Activated naive CD8-positive, alpha-beta T cell treated with anti-CD3 and anti-CD28 coated beads for 36 hours (primary cell): ENCODE data around the gene SLC25A43. TPM values are rescaled to one million over a fixed set of nuclear protein-coding genes. Genes with fewer than 3 reads are reported as not detected.
A peak's percentile ranks its signal among the peaks of the same experiment; 100 is the strongest.
"Not testable (repeated sequence)": the region's sequence is repeated elsewhere in the genome, so short reads cannot be mapped to it uniquely, and the experiment has no call there.

Source experiments
- DNase-seq: peaks from one replicate; pipeline ENCODE4 v3.0.0; 2021
- H3K27ac Mint-ChIP-seq: one replicate; pipeline ENCODE4 v1.8.0; 2022; ENCODE audit warnings: mild to moderate bottlenecking, moderate library complexity, mixed read lengths
- H3K27me3 Mint-ChIP-seq: one replicate; pipeline ENCODE4 v1.8.0; 2022; ENCODE audit warnings: mild to moderate bottlenecking, mixed read lengths
- H3K36me3 Mint-ChIP-seq: one replicate; pipeline ENCODE4 v1.8.0; 2021; ENCODE audit warnings: mild to moderate bottlenecking, mixed read lengths
- H3K4me1 Mint-ChIP-seq: one replicate; pipeline ENCODE4 v1.8.0; 2021; ENCODE audit warnings: mixed read lengths
- H3K4me3 Mint-ChIP-seq: one replicate; pipeline ENCODE4 v1.8.0; 2022; ENCODE audit warnings: mild to moderate bottlenecking, moderate library complexity, mixed read lengths
- H3K9me3 Mint-ChIP-seq: one replicate; pipeline ENCODE4 v1.8.0; 2022; ENCODE audit warnings: mixed read lengths
- total RNA-seq, 2 experiments: library from RNA; stranded (reverse); gene quantifications; one replicate each; pipeline ENCODE4 v1.2.3, GENCODE V29; 2021

The SLC25A43 gene
- total RNA-seq, 2 experiments from 2014 or later = 4.9 to 5.9 TPM

DNA sequence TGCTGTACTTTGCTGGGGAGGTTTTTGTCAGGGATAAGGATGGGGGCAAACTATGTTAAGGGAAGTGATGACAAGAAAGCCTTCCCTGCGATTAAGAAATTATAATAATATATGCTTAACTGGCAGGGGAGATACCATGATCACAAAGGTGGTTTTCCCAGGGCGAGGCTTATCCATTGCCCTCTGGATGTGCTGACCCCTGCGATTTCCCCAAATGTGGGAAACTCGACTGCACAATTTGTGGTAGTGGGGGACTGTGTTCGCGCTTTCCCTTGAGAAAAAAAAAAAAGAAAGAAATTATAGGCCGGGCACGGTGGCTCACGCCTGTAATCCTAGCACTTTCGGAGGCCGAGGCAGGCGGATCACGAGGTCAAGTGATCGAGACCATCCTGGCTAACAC is 24.5 kb downstream of the SLC25A43 start:
- H3K4me1 Mint-ChIP-seq = peaks cover 18% of the 10 kb centered on the region
- no peak overlapping the region for H3K27ac Mint-ChIP-seq
- no peak for DNase-seq

DNA sequence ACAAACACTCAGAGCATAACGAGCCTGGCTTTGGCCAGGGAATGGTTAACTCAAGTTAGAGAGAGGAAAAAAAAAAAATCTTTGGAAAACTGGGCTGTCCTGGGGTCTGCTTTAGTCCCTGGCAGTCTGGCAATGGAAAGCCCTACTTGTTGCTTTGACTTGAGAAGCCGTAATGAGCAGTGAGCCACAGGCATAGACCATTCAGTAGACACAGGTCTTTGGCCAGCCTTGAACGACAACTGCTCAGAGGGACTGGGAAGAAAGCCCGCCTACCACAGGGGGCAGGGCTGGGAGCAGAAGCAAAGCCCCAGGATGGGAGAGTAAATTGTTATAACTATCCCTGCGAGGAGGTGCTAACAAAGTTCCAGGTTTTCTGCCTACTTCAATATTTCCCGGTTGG is 25.9 kb downstream of the SLC25A43 start:
- Mint-ChIP-seq H3K27me3 (no peaks in the 10 kb centered on the region), H3K27ac (no peak overlapping the region), H3K36me3 (peaks cover 2% of the 10 kb centered on the region), H3K4me3 (no peak overlapping the region), H3K9me3 (no peaks in the 10 kb centered on the region), H3K4me1 (peaks cover 18% of the 10 kb centered on the region)
- DNase-seq = no peak

More for the DNA sequence above, 24.5 kb downstream of the SLC25A43 start:
- H3K9me3 Mint-ChIP-seq = no peaks in the 10 kb centered on the region
- peaks cover 2% of the 10 kb centered on the region for H3K36me3 Mint-ChIP-seq
- H3K27me3 Mint-ChIP-seq = no peaks in the 10 kb centered on the region
- H3K4me3 Mint-ChIP-seq = no peak overlapping the region

DNA sequence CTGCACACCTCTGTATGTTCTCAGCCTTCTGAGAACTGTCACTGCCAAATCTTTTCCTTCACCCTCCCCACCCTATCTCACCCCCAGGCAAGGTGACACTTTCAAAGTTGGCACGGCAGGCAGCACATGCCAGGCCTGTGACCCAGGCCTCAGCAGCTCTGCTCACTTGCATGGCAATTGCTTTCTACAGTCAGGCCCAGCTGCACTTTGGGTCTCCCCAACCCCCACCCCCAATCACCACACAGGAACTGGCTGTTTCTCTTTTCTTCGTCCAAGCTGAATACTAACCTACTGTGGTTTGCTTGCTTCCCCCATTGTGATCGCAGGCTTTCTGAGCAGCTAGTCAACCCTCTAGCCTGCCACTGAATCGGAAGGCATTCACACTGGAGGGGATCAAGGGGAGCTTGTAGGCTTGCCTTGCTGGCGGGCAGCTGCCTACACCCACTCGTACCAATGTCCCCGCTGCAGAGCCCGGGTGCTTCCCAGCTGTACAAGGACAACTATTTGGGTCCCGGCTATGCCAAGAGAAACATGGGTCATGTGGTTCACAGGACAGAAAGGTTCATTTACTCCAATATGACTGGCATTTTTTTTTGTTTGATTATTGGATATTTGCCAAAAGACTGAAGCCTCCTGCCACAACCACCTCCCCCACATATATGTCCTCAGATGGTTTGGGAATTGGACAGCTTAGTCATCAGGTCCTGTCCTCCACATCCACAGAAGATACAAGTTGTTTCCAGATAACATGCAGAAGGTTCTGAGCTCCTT is 28.1 kb downstream of the SLC25A43 start:
- peak; percentile 0 for DNase-seq
- no peak overlapping the region for H3K4me3 Mint-ChIP-seq
- H3K36me3 Mint-ChIP-seq = peaks cover under 1% of the 10 kb centered on the region
- H3K9me3 Mint-ChIP-seq = no peaks in the 10 kb centered on the region
- H3K4me1 Mint-ChIP-seq = peaks cover 18% of the 10 kb centered on the region
- H3K27ac Mint-ChIP-seq = no peak overlapping the region
- H3K27me3 Mint-ChIP-seq = no peaks in the 10 kb centered on the region

DNA sequence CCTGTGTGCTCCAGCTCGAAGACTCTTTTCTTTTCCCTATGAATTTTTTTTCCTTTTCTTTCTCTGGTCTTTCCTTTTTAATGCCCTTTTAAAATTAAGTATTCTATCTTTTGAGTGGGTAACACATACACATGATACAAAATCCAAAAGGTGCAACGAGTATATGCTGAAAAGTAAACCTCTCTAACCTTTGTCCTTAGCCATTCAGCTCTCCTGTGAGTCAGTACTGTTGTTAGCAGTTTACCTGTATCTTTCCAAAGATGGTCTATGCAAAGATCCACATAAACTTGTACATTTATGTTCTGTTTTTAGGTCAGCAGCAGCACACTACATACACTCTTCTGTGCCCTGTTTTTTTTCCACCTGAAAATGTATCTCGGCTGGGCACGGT is 28.7 kb downstream of the SLC25A43 start:
- H3K9me3 Mint-ChIP-seq = no peaks in the 10 kb centered on the region
- H3K4me3 Mint-ChIP-seq = no peak overlapping the region
- no peak for DNase-seq
- no peaks in the 10 kb centered on the region for H3K36me3 Mint-ChIP-seq
- no peaks in the 10 kb centered on the region for H3K27me3 Mint-ChIP-seq
- peaks cover 18% of the 10 kb centered on the region for H3K4me1 Mint-ChIP-seq
- no peak overlapping the region for H3K27ac Mint-ChIP-seq

DNA sequence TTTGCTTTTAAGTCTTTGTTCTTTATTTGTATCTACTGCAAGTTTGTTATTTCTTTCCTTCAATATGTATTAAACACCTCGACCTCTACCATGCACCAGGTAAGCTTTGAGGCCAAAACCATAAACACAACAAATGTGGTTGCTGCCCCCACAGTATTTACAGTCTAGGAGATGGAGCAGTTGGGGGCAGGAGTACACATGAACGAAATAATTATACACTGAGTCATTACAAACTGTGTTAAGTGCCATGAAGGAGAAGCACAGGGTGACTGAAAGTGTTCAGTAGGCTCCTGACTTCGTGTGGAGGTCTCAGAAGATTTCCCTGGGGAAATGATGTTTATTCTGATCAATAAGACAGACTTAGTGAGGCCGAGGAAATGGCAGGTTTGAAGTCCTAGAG is 30.3 kb downstream of the SLC25A43 start:
- Mint-ChIP-seq H3K9me3 (no peaks in the 10 kb centered on the region), H3K4me3 (no peak overlapping the region), H3K27me3 (no peaks in the 10 kb centered on the region), H3K27ac (no peak overlapping the region), H3K36me3 (peaks cover 8% of the 10 kb centered on the region), H3K4me1 (peaks cover 18% of the 10 kb centered on the region)
- no peak for DNase-seq

DNA sequence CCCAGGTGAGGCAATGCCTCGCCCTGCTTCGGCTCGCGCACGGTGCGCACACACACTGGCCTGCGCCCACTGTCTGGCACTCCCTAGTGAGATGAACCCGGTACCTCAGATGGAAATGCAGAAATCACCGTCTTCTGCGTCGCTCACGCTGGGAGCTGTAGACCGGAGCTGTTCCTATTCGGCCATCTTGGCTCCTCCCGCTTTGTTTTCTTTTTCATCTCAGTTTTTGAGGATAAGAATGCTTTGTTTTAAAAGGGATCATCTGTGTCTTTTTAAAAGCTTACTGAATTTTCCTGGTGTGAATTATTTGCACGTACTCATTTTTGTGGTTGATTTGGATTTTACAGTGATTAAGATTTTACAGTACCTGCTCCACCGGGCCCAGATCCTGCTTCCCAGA is 42.2 kb downstream of the SLC25A43 start:
- H3K27ac Mint-ChIP-seq, H3K9me3 Mint-ChIP-seq, H3K27me3 Mint-ChIP-seq, H3K36me3 Mint-ChIP-seq, H3K4me3 Mint-ChIP-seq, DNase-seq, H3K4me1 Mint-ChIP-seq: not testable (repeated sequence)

DNA sequence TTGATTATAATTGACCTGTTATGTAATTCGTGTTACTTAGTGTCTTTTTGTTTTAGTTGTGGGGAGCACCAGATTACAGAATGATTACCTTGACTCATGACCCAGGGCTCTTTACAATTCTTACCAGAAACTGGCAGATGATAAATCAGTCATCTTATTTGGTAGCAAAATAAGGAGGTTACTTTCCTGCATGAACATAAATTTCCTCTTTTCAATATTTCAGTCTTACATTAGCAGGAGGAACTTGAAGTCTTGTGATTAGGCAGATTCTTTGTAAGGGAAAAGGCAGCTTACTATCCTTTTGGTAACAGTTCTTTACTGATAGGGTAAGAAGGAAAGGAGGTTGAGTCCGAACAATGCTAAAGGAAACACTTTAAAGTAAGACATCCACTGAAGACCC is 43.1 kb downstream of the SLC25A43 start:
- no peaks in the 10 kb centered on the region for H3K9me3 Mint-ChIP-seq
- no peak overlapping the region for H3K4me3 Mint-ChIP-seq
- H3K27ac Mint-ChIP-seq = no peak overlapping the region
- DNase-seq = no peak
- H3K4me1 Mint-ChIP-seq = no peaks in the 10 kb centered on the region
- H3K27me3 Mint-ChIP-seq = no peaks in the 10 kb centered on the region
- no peaks in the 10 kb centered on the region for H3K36me3 Mint-ChIP-seq

DNA sequence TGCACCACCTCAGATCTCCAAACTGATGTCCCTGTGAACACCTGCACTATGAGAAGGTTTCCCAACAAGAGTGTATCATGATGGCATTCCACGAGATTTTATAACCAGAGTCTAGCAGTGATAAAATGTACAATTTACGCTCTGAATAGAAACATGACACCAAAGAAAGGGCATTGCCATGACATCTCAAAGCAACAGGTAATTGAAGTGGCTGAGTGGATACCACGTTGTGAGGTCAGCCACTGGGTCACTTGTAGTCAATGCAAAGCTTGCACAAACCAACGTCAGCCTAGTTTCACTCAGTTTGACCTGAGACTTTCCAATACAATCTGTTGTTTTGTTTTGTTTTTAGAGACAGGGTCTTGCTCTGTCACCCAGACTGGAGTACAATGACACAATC is 54.1 kb downstream of the SLC25A43 start:
- Mint-ChIP-seq H3K4me3 (no peak overlapping the region), H3K27me3 (no peaks in the 10 kb centered on the region), H3K27ac (no peak overlapping the region), H3K4me1 (no peaks in the 10 kb centered on the region), H3K36me3 (peaks cover 1% of the 10 kb centered on the region), H3K9me3 (no peaks in the 10 kb centered on the region)
- no peak for DNase-seq

DNA sequence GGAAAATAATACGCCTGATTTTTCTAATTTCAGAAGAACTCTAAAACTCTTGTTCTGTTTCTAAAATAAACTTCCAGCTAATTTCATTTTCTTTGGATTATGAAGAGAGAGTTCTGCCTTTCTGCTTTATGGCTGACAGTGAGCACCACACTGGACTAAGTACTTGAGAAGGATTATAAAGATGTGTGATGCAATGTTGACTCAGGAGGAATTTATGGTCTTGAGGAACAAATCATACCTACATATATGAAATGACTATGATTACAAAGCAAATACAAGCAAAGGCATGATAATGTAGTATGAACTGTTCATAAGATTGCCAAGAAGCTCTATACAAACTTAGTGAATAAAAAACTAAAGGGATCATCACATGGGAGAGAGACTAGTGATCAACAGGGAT is 56.1 kb downstream of the SLC25A43 start:
- Mint-ChIP-seq H3K4me1 (no peaks in the 10 kb centered on the region), H3K9me3 (no peaks in the 10 kb centered on the region), H3K27ac (no peak overlapping the region), H3K36me3 (peaks cover 1% of the 10 kb centered on the region), H3K27me3 (no peaks in the 10 kb centered on the region), H3K4me3 (no peak overlapping the region)
- no peak for DNase-seq

DNA sequence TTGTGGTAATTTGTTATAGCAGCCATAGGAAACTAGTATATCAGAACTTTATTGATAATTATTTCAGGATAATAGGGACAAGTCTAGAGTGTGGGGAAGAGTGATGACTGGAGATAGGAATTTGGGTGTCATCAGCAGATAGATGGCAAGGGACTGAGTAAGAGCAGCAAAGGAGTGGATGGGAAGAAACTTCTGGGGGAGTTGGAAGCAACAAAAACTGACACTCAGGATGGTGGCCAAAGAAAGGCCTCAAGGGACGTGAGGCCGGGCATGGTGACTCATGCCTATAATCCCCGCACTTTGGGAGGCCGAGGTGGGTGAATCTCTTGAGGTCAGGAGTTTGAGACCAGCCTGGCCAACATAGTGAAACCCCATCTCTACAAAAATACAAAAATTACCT is 60.0 kb downstream of the SLC25A43 start:
- Mint-ChIP-seq H3K4me1 (no peaks in the 10 kb centered on the region), H3K27ac (no peak overlapping the region), H3K27me3 (no peaks in the 10 kb centered on the region), H3K36me3 (peaks cover 1% of the 10 kb centered on the region), H3K9me3 (no peaks in the 10 kb centered on the region), H3K4me3 (no peak overlapping the region)
- DNase-seq = no peak

DNA sequence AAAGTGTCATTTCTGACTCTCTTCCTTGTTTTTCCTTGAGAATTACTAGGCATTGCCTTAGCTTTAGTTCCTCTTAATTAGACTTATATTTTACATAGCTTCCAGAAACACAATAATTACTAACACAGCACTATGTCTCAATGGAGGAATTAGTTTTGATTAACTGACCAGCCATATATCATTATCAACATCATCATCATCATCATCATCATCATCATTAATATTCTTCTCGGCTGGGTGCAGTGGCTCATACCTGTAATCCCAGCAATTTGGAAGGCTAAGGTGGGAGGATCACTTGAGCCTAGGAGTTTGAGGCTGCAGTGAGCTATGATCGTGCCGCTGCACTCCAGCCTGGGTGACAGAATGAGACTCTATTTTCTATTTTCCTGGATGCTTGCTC is 66.4 kb downstream of the SLC25A43 start:
- Mint-ChIP-seq H3K27ac (no peak overlapping the region), H3K9me3 (no peaks in the 10 kb centered on the region)

DNA sequence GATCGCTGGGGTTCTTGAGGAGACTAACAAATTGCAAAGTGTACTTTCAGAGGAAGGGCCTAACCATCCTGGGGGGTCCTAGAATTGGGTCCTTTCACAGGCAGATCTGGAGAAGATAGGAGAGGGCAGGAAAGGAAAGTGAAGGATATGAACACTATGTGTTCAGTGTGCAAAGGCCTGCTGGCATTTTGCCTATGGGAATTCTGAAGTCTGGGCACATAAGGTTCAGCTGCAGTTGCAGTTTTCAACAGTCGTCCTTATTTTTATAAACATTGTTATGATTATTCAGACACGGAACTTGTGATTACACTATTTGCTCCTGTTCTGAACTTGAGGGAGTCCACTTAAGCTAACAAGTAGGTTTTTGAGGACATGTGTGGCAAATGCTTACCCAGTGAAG is 67.8 kb downstream of the SLC25A43 start:
- Mint-ChIP-seq H3K9me3 (no peaks in the 10 kb centered on the region), H3K36me3 (peaks cover 18% of the 10 kb centered on the region), H3K4me3 (no peak overlapping the region), H3K4me1 (peaks cover 18% of the 10 kb centered on the region), H3K27ac (no peak overlapping the region), H3K27me3 (no peaks in the 10 kb centered on the region)
- DNase-seq = no peak

More for the DNA sequence above, 66.4 kb downstream of the SLC25A43 start:
- H3K36me3 Mint-ChIP-seq = peaks cover 16% of the 10 kb centered on the region
- DNase-seq = no peak
- H3K4me1 Mint-ChIP-seq = peaks cover 16% of the 10 kb centered on the region
- no peak overlapping the region for H3K4me3 Mint-ChIP-seq
- H3K27me3 Mint-ChIP-seq = no peaks in the 10 kb centered on the region

DNA sequence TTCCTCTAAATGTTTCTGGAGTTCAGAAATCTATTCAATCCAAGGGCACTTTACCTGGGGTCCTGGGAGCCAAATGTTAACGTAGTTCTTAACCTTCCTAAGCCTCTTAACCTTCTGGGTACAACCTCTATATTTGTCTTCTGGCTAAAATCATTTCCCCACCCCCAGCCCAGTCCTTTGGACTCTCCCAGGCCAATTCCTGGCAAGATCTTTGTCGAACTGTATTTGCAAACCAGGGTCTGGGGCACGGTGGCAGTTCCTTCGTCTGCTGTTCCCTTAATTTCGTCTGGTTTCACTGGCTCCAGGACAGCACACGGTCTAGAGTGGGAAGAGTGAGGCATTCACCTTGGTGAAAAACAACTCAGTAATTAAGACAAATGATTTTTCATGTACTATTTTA is 68.3 kb downstream of the SLC25A43 start:
- Mint-ChIP-seq H3K36me3 (peaks cover 18% of the 10 kb centered on the region), H3K4me3 (no peak overlapping the region), H3K27ac (no peak overlapping the region), H3K9me3 (no peaks in the 10 kb centered on the region), H3K27me3 (no peaks in the 10 kb centered on the region), H3K4me1 (peaks cover 18% of the 10 kb centered on the region)
- no peak for DNase-seq

DNA sequence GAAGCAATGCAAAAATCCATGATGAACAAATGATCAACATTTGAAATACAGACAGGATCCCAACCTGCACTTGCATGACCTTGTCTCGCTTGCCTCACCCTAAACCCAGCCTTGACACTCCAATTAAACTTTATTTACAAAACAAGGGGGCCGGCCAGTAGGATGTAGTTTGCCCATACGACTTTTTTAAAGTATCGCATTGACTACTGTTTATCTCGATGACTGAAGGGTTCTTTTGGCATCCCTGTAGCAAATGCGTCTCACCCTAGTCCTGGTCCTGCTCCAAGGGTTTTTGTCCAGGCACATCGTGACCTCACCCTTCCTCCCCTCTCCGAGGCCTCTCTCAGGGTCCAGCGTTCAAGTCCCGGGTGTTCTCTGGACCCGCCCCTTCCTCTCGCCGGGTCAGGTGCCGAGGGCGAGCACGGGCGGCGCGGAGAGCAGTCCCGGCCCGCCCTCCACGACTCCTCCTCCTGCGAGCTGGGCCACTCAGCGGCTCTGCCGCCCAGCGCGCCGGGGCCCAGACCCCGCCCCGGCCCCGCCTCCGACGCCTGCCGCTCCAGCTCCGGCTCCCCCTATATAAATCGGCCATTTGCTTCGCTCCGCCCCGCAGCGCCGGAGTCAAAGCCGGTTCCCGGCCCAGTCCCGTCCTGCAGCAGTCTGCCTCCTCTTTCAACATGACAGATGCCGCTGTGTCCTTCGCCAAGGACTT is 68.9 kb downstream of the SLC25A43 start, which contains the start of gene SLC25A5:
Gene SLC25A5, plus strand, starts transcription at position 603 of the 709 bp plus-strand sequence. Its CDS starts 72 bp downstream, at position 675.
- Mint-ChIP-seq H3K4me1 (peaks cover 18% of the 10 kb centered on the region), H3K4me3 (peak within 1 kb of the TSS; percentile 88), H3K9me3 (no peaks in the 10 kb centered on the region), H3K36me3 (peaks cover 18% of the 10 kb centered on the region), H3K27ac (peak within 1 kb of the TSS; percentile 93), H3K27me3 (no peaks in the 10 kb centered on the region)
- peak; percentile 88 for DNase-seq

DNA sequence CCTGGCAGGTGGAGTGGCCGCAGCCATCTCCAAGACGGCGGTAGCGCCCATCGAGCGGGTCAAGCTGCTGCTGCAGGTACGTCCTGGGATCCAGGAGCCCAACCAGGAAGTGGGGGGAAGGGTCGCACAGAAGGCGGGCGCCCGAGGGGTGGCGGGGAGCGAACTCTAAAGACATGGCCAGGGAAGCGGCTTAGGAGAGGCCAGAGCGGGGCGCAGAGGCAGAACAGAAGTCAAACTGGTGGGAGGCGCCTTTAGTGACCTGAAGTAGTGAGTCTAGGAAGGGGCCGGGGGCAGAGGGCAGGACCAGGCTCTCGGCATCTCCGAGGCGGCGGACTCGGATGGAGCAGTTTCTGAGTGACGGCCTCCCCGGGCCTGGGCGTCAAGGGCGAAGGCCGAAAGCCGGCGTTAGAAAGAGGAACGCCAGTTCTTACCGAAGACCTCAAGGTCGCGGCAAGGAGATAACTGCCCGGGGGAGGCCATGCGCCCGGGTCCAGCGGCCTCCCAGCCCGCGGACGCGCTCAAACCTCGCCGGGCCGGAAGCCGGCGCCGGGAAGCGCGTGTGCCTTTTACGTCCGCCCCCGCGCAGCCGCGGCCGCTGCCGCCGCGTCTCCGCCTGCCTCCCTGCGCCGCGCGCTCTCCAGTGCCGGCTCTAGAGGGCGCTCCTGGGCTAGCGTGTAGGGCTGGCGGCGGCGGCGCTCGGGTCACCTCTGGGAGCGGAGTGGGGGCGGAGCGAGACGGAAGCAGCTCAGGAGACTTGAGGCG is 69.6 kb downstream of the SLC25A43 start:
- peak overlapping the region; percentile 93 for H3K27ac Mint-ChIP-seq
- H3K4me1 Mint-ChIP-seq = peaks cover 18% of the 10 kb centered on the region
- H3K27me3 Mint-ChIP-seq = no peaks in the 10 kb centered on the region
- peak overlapping the region; percentile 88 for H3K4me3 Mint-ChIP-seq
- peak; percentile 89 for DNase-seq
- no peaks in the 10 kb centered on the region for H3K9me3 Mint-ChIP-seq
- peaks cover 18% of the 10 kb centered on the region for H3K36me3 Mint-ChIP-seq
